PC-9 (cell line): ENCODE data around the gene WDR12. TPM values are rescaled to one million over a fixed set of nuclear protein-coding genes. Genes with fewer than 3 reads are reported as not detected.

Source experiments
- BruUV-seq: library from RNA; stranded (reverse); fragments of 400-500 nt; replicated peaks from 2 replicates; lab custom pipeline; 2021; lab: Mats Ljungman, UMichigan
- CTCF ChIA-PET: fragments of 300-600 bp; sonication (Branson Sonifier 250); formaldehyde crosslinking; loops from one replicate; lab custom pipeline; 2022; ENCODE audit warnings: antibody characterized with exemption; lab: Charles Lee
- POLR2A ChIA-PET: fragments of 300-600 bp; sonication (Branson Sonifier 250); formaldehyde crosslinking; loops from one replicate; lab custom pipeline; 2022; ENCODE audit warnings: antibody characterized with exemption; ENCODE audit not compliant: unreplicated experiment; lab: Charles Lee
- DNase-seq, 2 experiments: peaks; one replicate each; pipeline versions ENCODE4 v3.0.0 to v3.0.0-alpha.2; 2015 to 2022; ENCODE audit warnings: mixed read lengths in 1 of 2
- H2AFZ ChIP-seq: fragments of 200-600 bp; sonication (generic); 2 replicates; pipeline ENCODE4 v1.8.1; 2017; ENCODE audit warnings: antibody characterized with exemption
- H3F3A ChIP-seq: fragments of 200-600 bp; sonication (generic); 2 replicates; pipeline ENCODE4 v1.8.1; 2017; ENCODE audit warnings: antibody characterized with exemption, mild to moderate bottlenecking, low read depth; ENCODE audit not compliant: insufficient read depth
- H3K27ac ChIP-seq: fragments of 200-600 bp; sonication (generic); 2 replicates; pipeline ENCODE4 v1.6.1; 2016; ENCODE audit warnings: mixed run types
- H3K27me3 ChIP-seq: fragments of 200-600 bp; sonication (generic); 2 replicates; pipeline ENCODE4 v1.6.1; 2016; ENCODE audit warnings: low read depth, mixed run types; ENCODE audit not compliant: insufficient read depth
- H3K36me3 ChIP-seq: fragments of 200-600 bp; sonication (generic); 2 replicates; pipeline ENCODE4 v1.6.1; 2016; ENCODE audit warnings: low read depth, mixed run types
- H3K4me1 ChIP-seq: fragments of 200-600 bp; sonication (generic); replicated peaks from 2 replicates; pipeline ENCODE4 v1.6.1; 2016; ENCODE audit warnings: mixed run types; ENCODE audit not compliant: insufficient read depth
- H3K4me2 ChIP-seq: fragments of 200-600 bp; sonication (generic); 2 replicates; pipeline ENCODE4 v1.6.1; 2017; ENCODE audit warnings: mixed run types
- H3K4me3 ChIP-seq: fragments of 200-600 bp; sonication (generic); 2 replicates; pipeline ENCODE4 v1.6.1; 2016; ENCODE audit warnings: mixed run types
- H3K79me2 ChIP-seq: fragments of 200-600 bp; sonication (generic); 2 replicates; pipeline ENCODE4 v1.6.1; 2017; ENCODE audit warnings: low read depth, mixed run types
- H3K9me2 ChIP-seq: fragments of 200-600 bp; sonication (generic); 2 replicates; pipeline ENCODE4 v1.8.1; 2017; ENCODE audit warnings: mild to moderate bottlenecking; ENCODE audit not compliant: insufficient read depth
- H3K9me3 ChIP-seq: fragments of 200-600 bp; sonication (generic); 2 replicates; pipeline ENCODE4 v1.8.1; 2016; ENCODE audit warnings: low read depth; ENCODE audit not compliant: insufficient read depth
- H4K20me1 ChIP-seq: fragments of 200-600 bp; sonication (generic); 2 replicates; pipeline ENCODE4 v1.8.1; 2017; ENCODE audit not compliant: insufficient read depth
- EZH2 ChIP-seq: fragments of 200-600 bp; sonication (generic); IDR thresholded peaks from 2 replicates; pipeline ENCODE4 v1.8.0; 2017; ENCODE audit warnings: antibody characterized with exemption, low read depth
- intact Hi-C: fragments of 100-400 bp; cut with micrococcal nuclease; formaldehyde crosslinking; loops from one replicate; pipeline ENCODE4 v1.10.0; 2022; ENCODE audit not compliant: unreplicated experiment
- total RNA-seq: library from RNA; stranded (reverse); gene quantifications from 2 replicates; pipeline ENCODE4 v1.2.3, GENCODE V29; 2021
- TF ChIP-seq, protein P1 (sequence below): fragments of 200-600 bp; sonication (generic); conservative IDR thresholded peaks from 2 replicates; pipeline ENCODE4 v1.6.1; 2017; ENCODE audit warnings: mixed run types, antibody characterized with exemption, mild to moderate bottlenecking, moderate library complexity

Gene WDR12
- total RNA-seq, 1 experiment from 2014 or later: 45.3 TPM

DNA sequence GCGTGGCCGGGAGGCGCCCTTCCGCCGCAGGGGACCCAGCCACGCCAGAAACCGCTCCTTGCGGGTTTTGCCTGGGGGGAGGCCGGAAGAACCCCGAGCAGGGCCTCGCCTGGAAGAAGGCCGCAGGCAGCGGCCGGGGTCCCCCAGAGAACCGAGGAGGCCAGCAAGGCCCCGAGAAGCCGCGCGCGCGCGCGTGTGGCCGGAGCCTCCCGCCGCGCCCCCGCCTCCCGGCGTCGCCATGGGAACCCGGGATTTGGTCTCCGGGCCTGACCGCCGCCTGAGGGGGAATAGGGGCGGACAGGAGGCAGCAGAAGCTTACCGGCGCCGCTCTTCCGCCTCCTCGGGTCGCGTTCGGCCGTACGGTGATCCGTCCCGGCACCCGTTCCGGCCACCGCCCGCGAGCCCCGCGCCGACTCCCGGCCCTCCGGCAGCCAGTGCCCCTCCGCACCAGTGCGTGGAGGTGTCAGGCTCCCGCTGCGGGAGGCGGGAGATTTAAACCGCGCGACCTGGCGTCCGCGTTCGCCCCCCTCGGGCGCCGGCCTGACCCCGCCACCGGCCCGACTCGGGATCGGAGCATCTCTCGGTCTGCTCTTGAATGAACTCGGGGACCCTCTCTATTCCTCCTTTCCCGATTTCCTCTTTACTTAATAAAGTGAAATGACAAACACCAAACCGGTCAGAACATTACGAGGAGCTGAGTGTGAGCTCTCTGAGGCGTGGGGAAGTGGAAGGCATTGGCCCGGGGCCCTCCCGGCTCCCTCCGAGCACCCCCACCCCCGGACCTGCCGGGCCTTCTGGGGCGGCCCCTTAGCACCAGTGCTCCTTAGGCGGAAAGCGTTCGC lies 40.0 kb downstream of the WDR12 start, which contains the start of gene ICA1L:
Gene ICA1L (minus strand): TSS at position 467 of the 842 bp plus-strand sequence. CDS start 42,757 bp downstream, outside the sequence.
- H3F3A ChIP-seq: peaks cover 2% of the 10 kb centered on the region; the same call in 1 of the 2 replicates
- no TSS peak for BruUV-seq
- H4K20me1 ChIP-seq: no peaks in the 10 kb centered on the region
- H3K4me2 ChIP-seq: peak within 1 kb of the TSS; percentile 86
- CTCF ChIA-PET: no interaction called here
- no peak within 1 kb of the TSS for H3K27ac ChIP-seq
- no peaks in the 10 kb centered on the region for H3K4me1 ChIP-seq
- no peaks in the 10 kb centered on the region for H3K9me2 ChIP-seq
- peak within 1 kb of the TSS; percentile 87 for H2AFZ ChIP-seq
- POLR2A ChIA-PET: interaction anchor here (0.6 kb wide), 1 partner anchor 33 kb away, joined by 12 read pairs; no protein-coding TSS in a partner anchor
- H3K36me3 ChIP-seq: no peaks in the 10 kb centered on the region
- intact Hi-C loops: loop anchor here (2.0 to 5.0 kb wide), 2 partner anchors 239 to 283 kb away; partner anchors contain the start of gene FAM117B
- no peaks in the 10 kb centered on the region for H3K79me2 ChIP-seq
- peak in 1 of 2 experiments; percentile 49 for DNase-seq
- no peaks in the 10 kb centered on the region for H3K27me3 ChIP-seq
- TF ChIP-seq, protein P1, sequence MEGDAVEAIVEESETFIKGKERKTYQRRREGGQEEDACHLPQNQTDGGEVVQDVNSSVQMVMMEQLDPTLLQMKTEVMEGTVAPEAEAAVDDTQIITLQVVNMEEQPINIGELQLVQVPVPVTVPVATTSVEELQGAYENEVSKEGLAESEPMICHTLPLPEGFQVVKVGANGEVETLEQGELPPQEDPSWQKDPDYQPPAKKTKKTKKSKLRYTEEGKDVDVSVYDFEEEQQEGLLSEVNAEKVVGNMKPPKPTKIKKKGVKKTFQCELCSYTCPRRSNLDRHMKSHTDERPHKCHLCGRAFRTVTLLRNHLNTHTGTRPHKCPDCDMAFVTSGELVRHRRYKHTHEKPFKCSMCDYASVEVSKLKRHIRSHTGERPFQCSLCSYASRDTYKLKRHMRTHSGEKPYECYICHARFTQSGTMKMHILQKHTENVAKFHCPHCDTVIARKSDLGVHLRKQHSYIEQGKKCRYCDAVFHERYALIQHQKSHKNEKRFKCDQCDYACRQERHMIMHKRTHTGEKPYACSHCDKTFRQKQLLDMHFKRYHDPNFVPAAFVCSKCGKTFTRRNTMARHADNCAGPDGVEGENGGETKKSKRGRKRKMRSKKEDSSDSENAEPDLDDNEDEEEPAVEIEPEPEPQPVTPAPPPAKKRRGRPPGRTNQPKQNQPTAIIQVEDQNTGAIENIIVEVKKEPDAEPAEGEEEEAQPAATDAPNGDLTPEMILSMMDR: no peak
- TF ChIP-seq EZH2: no peak
- peak within 1 kb of the TSS; percentile 72 for H3K4me3 ChIP-seq
- H3K9me3 ChIP-seq: no peaks in the 10 kb centered on the region

DNA sequence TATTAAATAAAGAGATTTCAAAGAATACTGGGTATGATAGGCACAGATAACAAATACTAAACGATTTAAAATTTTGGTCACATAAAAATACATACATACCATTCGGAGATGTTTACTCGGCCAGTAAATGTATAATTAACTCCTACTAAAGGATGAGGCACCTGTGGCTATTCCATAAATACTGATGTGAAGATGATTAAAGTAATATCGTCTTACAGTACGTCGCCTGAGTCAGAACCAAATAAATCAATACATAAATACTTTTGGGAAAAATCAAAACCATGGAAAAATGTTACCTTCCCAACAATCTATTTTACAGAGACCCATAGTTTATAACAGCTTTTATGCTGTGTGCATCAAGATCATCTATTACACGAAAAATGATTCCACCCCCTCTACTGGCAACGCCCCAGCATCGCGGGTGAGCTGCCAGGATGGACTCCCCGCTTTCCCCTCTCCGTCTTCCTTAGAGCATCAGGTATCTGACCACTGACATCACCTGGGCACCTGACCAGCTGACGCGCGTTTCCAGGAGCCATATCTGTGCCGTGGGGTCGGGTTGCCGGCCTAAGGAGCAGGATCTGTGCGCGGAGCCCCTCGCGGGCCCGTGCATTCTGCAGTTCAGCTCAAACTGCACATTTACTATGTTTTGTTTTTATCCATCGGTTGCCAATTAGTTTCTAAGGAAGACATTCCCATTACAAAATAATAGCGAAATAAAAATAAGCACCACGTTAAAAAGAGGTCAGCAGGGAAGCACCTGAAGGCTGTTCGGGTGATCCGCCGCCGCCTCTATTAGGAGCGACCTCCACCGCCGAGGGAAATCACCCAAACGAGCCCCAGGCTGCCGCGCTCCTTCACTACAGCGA lies 40.8 kb downstream of the WDR12 start:
- Histone ChIP-seq H2AFZ (peak overlapping the region; percentile 87), H4K20me1 (no peaks in the 10 kb centered on the region), H3F3A (0 out of 2 replicates have a peak, but pooled peaks cover 2% of the 10 kb centered on the region), H3K4me3 (peak overlapping the region; percentile 72), H3K9me2 (no peaks in the 10 kb centered on the region), H3K4me1 (no peaks in the 10 kb centered on the region), H3K27me3 (no peaks in the 10 kb centered on the region), H3K9me3 (no peaks in the 10 kb centered on the region), H3K4me2 (peak overlapping the region; percentile 86), H3K27ac (no peak overlapping the region), H3K36me3 (no peaks in the 10 kb centered on the region), H3K79me2 (no peaks in the 10 kb centered on the region)
- no TSS peak for BruUV-seq
- POLR2A ChIA-PET: no interaction called here
- peak; percentile 47 to 68 for DNase-seq
- intact Hi-C loops: loop anchor here (2.0 to 5.0 kb wide), 2 partner anchors 238 to 282 kb away; partner anchors contain the start of gene FAM117B
- CTCF ChIA-PET: interaction anchor here (0.6 kb wide), 1 partner anchor 20 kb away, joined by 11 read pairs; no protein-coding TSS in a partner anchor
- TF ChIP-seq, protein P1: peak; percentile 53
- no peak for TF ChIP-seq EZH2

DNA sequence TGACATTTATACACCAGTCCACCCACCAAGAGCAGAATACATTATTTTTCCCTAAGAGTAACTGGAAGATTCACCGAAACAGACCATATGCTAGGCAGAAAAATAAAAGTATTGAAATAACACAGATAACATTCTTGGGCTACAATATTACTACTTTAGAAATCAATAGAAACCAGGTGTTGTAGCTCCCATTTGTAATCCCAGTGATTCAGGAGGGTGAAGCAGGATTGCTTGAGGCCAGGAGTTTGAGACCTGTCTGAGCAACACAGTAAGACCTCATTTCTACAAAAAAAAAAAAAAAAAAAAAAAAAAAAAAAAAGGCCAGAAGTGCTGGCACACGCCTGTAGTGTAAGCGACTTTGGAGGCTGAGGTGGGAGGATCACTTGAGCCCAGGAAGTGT lies 49.5 kb downstream of the WDR12 start:
- DNase-seq: no peak
- Histone ChIP-seq H3K27ac (no peak overlapping the region), H4K20me1 (no peaks in the 10 kb centered on the region), H3K4me1 (no peaks in the 10 kb centered on the region), H3K79me2 (no peaks in the 10 kb centered on the region), H3K9me2 (no peaks in the 10 kb centered on the region), H2AFZ (no peak overlapping the region), H3K27me3 (no peaks in the 10 kb centered on the region), H3K9me3 (no peaks in the 10 kb centered on the region), H3K4me3 (no peak overlapping the region), H3K36me3 (no peaks in the 10 kb centered on the region), H3K4me2 (no peak overlapping the region), H3F3A (no peaks in the 10 kb centered on the region)
- ChIA-PET POLR2A (no interaction called here), CTCF (no interaction called here)
- intact Hi-C loops: no loop called here
- TF ChIP-seq, protein P1: no peak
- no peak for TF ChIP-seq EZH2
- no TSS peak for BruUV-seq
